Stomach (tissue), 9 donors: ENCODE results near the gene PLXNB3. TPM values are rescaled to one million over a fixed set of nuclear protein-coding genes. Genes with fewer than 3 reads are reported as not detected.

Source experiments
- DNase-seq, 2 donors: peaks; one replicate each; pipeline versions ENCODE4 v3.0.0 to v3.0.0-alpha.2; 2013 to 2019
- H3K27ac ChIP-seq, 5 donors: fragments of 200-600 bp in 4 of 5; sonication (generic) in 4 of 5; one replicate each; pipeline ENCODE4 v1.5.1; 2013 to 2019; ENCODE audit warnings: mild to moderate bottlenecking in 1 of 5, moderate library complexity in 1 of 5
- H3K27me3 ChIP-seq, 3 donors: fragments of 200-600 bp; sonication (generic); one replicate each; pipeline ENCODE4 v1.5.1; 2017 to 2019; ENCODE audit warnings: mixed run types in 1 of 3
- H3K36me3 ChIP-seq, 4 donors: fragments of 200-600 bp; sonication (generic); 1 replicate in 3 of 4; 2 replicates in 1 of 4; pipeline ENCODE4 v1.5.1; 2016 to 2019
- H3K4me1 ChIP-seq, 4 donors: fragments of 200-600 bp; sonication (generic); one replicate each; pipeline ENCODE4 v1.5.1; 2016 to 2019
- H3K4me3 ChIP-seq, 4 donors: fragments of 200-600 bp; sonication (generic) in 3 of 4; one replicate each; pipeline ENCODE4 v1.5.1; 2016 to 2019; ENCODE audit warnings: mild to moderate bottlenecking in 1 of 4
- H3K9me3 ChIP-seq, 4 donors: fragments of 200-600 bp; sonication (generic); one replicate each; pipeline ENCODE4 v1.5.1; 2016 to 2019
- CTCF ChIP-seq, 7 experiments: fragments of 450-650 bp in 4 of 7; fragments of 200-600 bp in 3 of 7; sonication (generic) in 3 of 7; IDR thresholded peaks; one replicate each; pipeline ENCODE4 v1.5.1; 2016 to 2019; ENCODE audit warnings: antibody characterized with exemption in 7 of 7, control low read depth in 2 of 7, mild to moderate bottlenecking in 1 of 7
- EP300 ChIP-seq: sonication (generic); formaldehyde crosslinking; IDR thresholded peaks from one replicate; pipeline ENCODE4 v1.6.1; 2017; ENCODE audit warnings: antibody characterized with exemption
- POLR2A ChIP-seq, 4 donors: fragments of 450-650 bp; IDR thresholded peaks; one replicate each; pipeline ENCODE4 v1.6.1; 2016; ENCODE audit warnings: antibody characterized with exemption in 4 of 4, control low read depth in 2 of 4, mild to moderate bottlenecking in 1 of 4, moderate library complexity in 1 of 4
- POLR2AphosphoS5 ChIP-seq, 3 donors: sonication (generic); formaldehyde crosslinking; IDR thresholded peaks; one replicate each; pipeline ENCODE4 v1.6.1; 2016; ENCODE audit warnings: antibody characterized with exemption in 3 of 3
- WGBS, 5 donors: extraction: QIAGEN DNeasy Blood & Tissue Kit in 3 of 5; methylation state at CpG; one replicate each; pipeline versions ENCODE4 v1.1.5 to v1.1.7; 2013 to 2018; 5-methylcytosine and 5-hydroxymethylcytosine counted together
- intact Hi-C: fragments of 100-400 bp; cut with DNase I; formaldehyde crosslinking; loops from one replicate; pipeline ENCODE4 v1.15.1; 2023; ENCODE audit warnings: low total_unique reads
- polyA plus RNA-seq, 3 donors: library from polyadenylated mRNA; stranded (reverse); fragments of 200-250 nt; gene quantifications; one replicate each; pipeline ENCODE4 v1.2.3, GENCODE V29; 2013
- total RNA-seq, 5 donors: library from RNA; depleted of rRNA; stranded (reverse); fragments of >200 nt; gene quantifications; one replicate each; pipeline versions ENCODE4 v1.1.0 to v1.2.3, GENCODE V29; 2014 to 2016
- donor health status: healthy with polysubstance abuse.
- donor health status: Bipolar disorder and iron deficiency.
- donor health status: healthy.

The PLXNB3 gene
- total and polyA plus RNA-seq, 8 donors: 1.8 to 49.2 (median 8.9) TPM

GRCh38 chrX:153784325-153784967 is 20.4 kb downstream of the PLXNB3 start:
- H3K4me3 ChIP-seq: no peak overlapping the region
- no peak overlapping the region for H3K27ac ChIP-seq
- H3K27me3 ChIP-seq: peaks cover 0 to 16% (median 3%) of the 10 kb centered on the region in 3 donors
- DNase-seq: no peak
- peaks cover 0 to 26% (median 15%) of the 10 kb centered on the region in 4 donors for H3K4me1 ChIP-seq
- peaks cover 3 to 61% (median 52%) of the 10 kb centered on the region in 4 donors for H3K36me3 ChIP-seq
- 90 to 93% (median 92%) methylated on average over 7 to 27 of the region's 27 CpGs for WGBS, 5 donors
- H3K9me3 ChIP-seq: no peaks in the 10 kb centered on the region
- intact Hi-C loops: no loop called here
- TF ChIP-seq POLR2A (IDR thresholded peaks at IDR 0.05) (no peak), EP300 (no peak), CTCF (IDR thresholded peaks at IDR 0.05) (no peak), POLR2AphosphoS5 (IDR thresholded peaks at IDR 0.05) (no peak)

- Histone ChIP-seq H3K9me3 (no peaks in the 10 kb centered on the region), H3K4me1 (peaks cover 0 to 20% (median 8%) of the 10 kb centered on the region in 4 donors), H3K4me3 (no peak overlapping the region), H3K27me3 (peaks cover 0 to 1% (median 0%) of the 10 kb centered on the region in 3 donors), H3K27ac (no peak overlapping the region), H3K36me3 (peaks cover 6 to 77% (median 63%) of the 10 kb centered on the region in 4 donors)
- no peak for TF ChIP-seq POLR2A (IDR thresholded peaks at IDR 0.05)
- no peak for TF ChIP-seq CTCF (IDR thresholded peaks at IDR 0.05)
- TF ChIP-seq EP300: no peak
- no peak for TF ChIP-seq POLR2AphosphoS5 (IDR thresholded peaks at IDR 0.05)
- no peak for DNase-seq
- WGBS, 5 donors: 60 to 90% (median 87%) methylated on average over 2 to 15 of the region's 15 CpGs
- intact Hi-C loops: no loop called here
These were observed 22.6 kb downstream of the PLXNB3 start for GRCh38 chrX:153786669-153787068.

- 90 to 96% (median 94%) methylated on average over 8 to 12 of the region's 12 CpGs for WGBS, 5 donors
- intact Hi-C loops: no loop called here
- H3K36me3 ChIP-seq: peaks cover 6 to 64% (median 58%) of the 10 kb centered on the region in 4 donors
- peaks cover 7 to 29% (median 20%) of the 10 kb centered on the region in 4 donors for H3K4me1 ChIP-seq
- no peak for TF ChIP-seq POLR2AphosphoS5 (IDR thresholded peaks at IDR 0.05)
- TF ChIP-seq EP300: no peak
- TF ChIP-seq POLR2A (IDR thresholded peaks at IDR 0.05): no peak
- TF ChIP-seq CTCF (IDR thresholded peaks at IDR 0.05): no peak
- H3K9me3 ChIP-seq: peaks cover 0 to 8% (median 3%) of the 10 kb centered on the region in 4 donors
- no peaks in the 10 kb centered on the region for H3K27me3 ChIP-seq
- H3K27ac ChIP-seq: no peak overlapping the region
- no peak for DNase-seq
- no peak overlapping the region for H3K4me3 ChIP-seq
These were observed 25.6 kb downstream of the PLXNB3 start for GRCh38 chrX:153789654-153790053.

- intact Hi-C loops: no loop called here
- peaks cover 18 to 42% (median 31%) of the 10 kb centered on the region in 4 donors for H3K4me1 ChIP-seq
- H3K27ac ChIP-seq: no peak overlapping the region
- H3K4me3 ChIP-seq: no peak overlapping the region
- no peaks in the 10 kb centered on the region for H3K27me3 ChIP-seq
- peaks cover 0 to 24% (median 11%) of the 10 kb centered on the region in 4 donors for H3K9me3 ChIP-seq
- peaks cover 6 to 47% (median 43%) of the 10 kb centered on the region in 4 donors for H3K36me3 ChIP-seq
- DNase-seq: no peak
- 71 to 83% (median 79%) methylated on average over 13 to 17 of the region's 17 CpGs for WGBS, 5 donors
- TF ChIP-seq POLR2AphosphoS5 (IDR thresholded peaks at IDR 0.05) (no peak), EP300 (no peak)
These were observed 27.2 kb downstream of the PLXNB3 start for GRCh38 chrX:153791104-153791852.
